Tibial nerve (tissue), 4 donors: ENCODE measurements around the gene SEC63. TPM values are rescaled to one million over a fixed set of nuclear protein-coding genes. Genes with fewer than 3 reads are reported as not detected.
A peak's percentile ranks its signal among the peaks of the same experiment; 100 is the strongest.
"Not testable (repeated sequence)": the region's sequence is repeated elsewhere in the genome, so short reads cannot be mapped to it uniquely, and the experiment has no call there.

Experiments used
- DNase-seq, 2 donors: peaks; one replicate each; pipeline ENCODE4 v3.0.0-alpha.2; 2019; ENCODE audit warnings: low spot score in 2 of 2
- H3K27ac ChIP-seq, 4 donors: fragments of 200-600 bp; sonication (generic) in 3 of 4; one replicate each; pipeline ENCODE4 v1.5.1; 2017 to 2019; ENCODE audit warnings: mild to moderate bottlenecking in 1 of 4
- H3K27me3 ChIP-seq, 2 donors: fragments of 200-600 bp; sonication (generic) in 1 of 2; one replicate each; pipeline versions ENCODE4 v1.5.1 to v1.6.0; 2017 to 2019
- H3K36me3 ChIP-seq, 3 donors: fragments of 200-600 bp; sonication (generic); one replicate each; pipeline ENCODE4 v1.5.1; 2018 to 2019
- H3K4me1 ChIP-seq, 4 donors: fragments of 200-600 bp; sonication (generic) in 3 of 4; one replicate each; pipeline ENCODE4 v1.5.1; 2017 to 2019
- H3K4me3 ChIP-seq, 4 donors: fragments of 200-600 bp; sonication (generic) in 3 of 4; one replicate each; pipeline ENCODE4 v1.5.1; 2017 to 2019; ENCODE audit warnings: mild to moderate bottlenecking in 1 of 4, moderate library complexity in 1 of 4
- H3K9me3 ChIP-seq, 4 donors: fragments of 200-600 bp; sonication (generic) in 3 of 4; one replicate each; pipeline ENCODE4 v1.5.1; 2017 to 2019
- CTCF ChIP-seq, 5 experiments: fragments of 200-600 bp in 3 of 5; fragments of 450-650 bp in 2 of 5; sonication (generic) in 3 of 5; IDR thresholded peaks; one replicate each; pipeline ENCODE4 v1.5.1; 2016 to 2019; ENCODE audit warnings: antibody characterized with exemption in 5 of 5, mild to moderate bottlenecking in 3 of 5, moderate library complexity in 2 of 5
- EP300 ChIP-seq, 2 donors: sonication (generic); formaldehyde crosslinking; IDR thresholded peaks; one replicate each; pipeline ENCODE4 v1.6.1; 2017; ENCODE audit warnings: antibody characterized with exemption in 2 of 2, mild to moderate bottlenecking in 1 of 2
- POLR2A ChIP-seq, 2 donors: fragments of 450-650 bp; IDR thresholded peaks; one replicate each; pipeline ENCODE4 v1.6.1; 2017; ENCODE audit warnings: antibody characterized with exemption in 2 of 2, mild to moderate bottlenecking in 2 of 2, moderate library complexity in 2 of 2
- WGBS, 2 donors: methylation state at CpG; one replicate each; pipeline ENCODE4 v1.1.5; 2018; 5-methylcytosine and 5-hydroxymethylcytosine counted together
- total RNA-seq, 4 donors: library from RNA; depleted of rRNA; stranded (reverse); fragments of >200 nt; gene quantifications; one replicate each; pipeline ENCODE4 v1.1.0, GENCODE V29; 2016

SEC63 gene
- total RNA-seq, 4 donors from 2014 or later = 32.6 to 84.0 (median 44.5) TPM

- H3K27ac ChIP-seq = peak overlapping the region in 2 of 4 donors; percentile 4 to 50
- TF ChIP-seq POLR2A (IDR thresholded peaks at IDR 0.05) (no peak), EP300 (IDR thresholded peaks at IDR 0.05) (no peak), CTCF (IDR thresholded peaks at IDR 0.05) (no peak)
- 80 to 92% methylated on average over 7 of the region's 7 CpGs for WGBS, 2 donors
Observed at GRCh38 chr6:108001696-108002231, 43.8 kb upstream of the SEC63 start.

GRCh38 chr6:108000259-108000658 lies 42.3 kb upstream of the SEC63 start:
- not testable (repeated sequence) for H3K27ac ChIP-seq, H3K27me3 ChIP-seq, H3K36me3 ChIP-seq, H3K4me1 ChIP-seq, H3K9me3 ChIP-seq, DNase-seq, H3K4me3 ChIP-seq
- WGBS, 2 donors = 95 to 96% methylated on average over 5 of the region's 5 CpGs

More at GRCh38 chr6:108001696-108002231, 43.8 kb upstream of the SEC63 start:
- no peaks in the 10 kb centered on the region for H3K9me3 ChIP-seq
- no peak overlapping the region for H3K4me3 ChIP-seq
- no peaks in the 10 kb centered on the region for H3K36me3 ChIP-seq
- peaks cover 0 to 5% (median 0%) of the 10 kb centered on the region in 4 donors for H3K4me1 ChIP-seq
- DNase-seq = no peak
- H3K27me3 ChIP-seq = no peaks in the 10 kb centered on the region

- Histone ChIP-seq H3K36me3 (no peaks in the 10 kb centered on the region), H3K27ac (no peak overlapping the region), H3K4me1 (peaks cover 0 to 5% (median 0%) of the 10 kb centered on the region in 4 donors), H3K4me3 (no peak overlapping the region), H3K9me3 (no peaks in the 10 kb centered on the region), H3K27me3 (no peaks in the 10 kb centered on the region)
- DNase-seq = no peak
- TF ChIP-seq CTCF (IDR thresholded peaks at IDR 0.05) (no peak), EP300 (IDR thresholded peaks at IDR 0.05) (no peak), POLR2A (IDR thresholded peaks at IDR 0.05) (no peak)
Observed at GRCh38 chr6:107999341-107999740, 41.3 kb upstream of the SEC63 start.

GRCh38 chr6:107991772-107992550 lies 34.0 kb upstream of the SEC63 start:
- Histone ChIP-seq H3K9me3 (no peaks in the 10 kb centered on the region), H3K4me1 (no peaks in the 10 kb centered on the region), H3K27me3 (no peaks in the 10 kb centered on the region), H3K27ac (no peak overlapping the region), H3K36me3 (no peaks in the 10 kb centered on the region), H3K4me3 (no peak overlapping the region)
- no peak for DNase-seq
- 75 to 79% methylated on average over 9 of the region's 9 CpGs for WGBS, 2 donors
- no peak for TF ChIP-seq POLR2A (IDR thresholded peaks at IDR 0.05)
- no peak for TF ChIP-seq EP300 (IDR thresholded peaks at IDR 0.05)
- TF ChIP-seq CTCF (IDR thresholded peaks at IDR 0.05) = no peak

GRCh38 chr6:107991061-107991460 lies 33.1 kb upstream of the SEC63 start:
- DNase-seq = no peak
- Histone ChIP-seq H3K27me3 (no peaks in the 10 kb centered on the region), H3K4me3 (no peak overlapping the region), H3K9me3 (no peaks in the 10 kb centered on the region), H3K4me1 (no peaks in the 10 kb centered on the region), H3K36me3 (no peaks in the 10 kb centered on the region), H3K27ac (no peak overlapping the region)
- TF ChIP-seq CTCF (IDR thresholded peaks at IDR 0.05) (no peak), EP300 (IDR thresholded peaks at IDR 0.05) (no peak), POLR2A (IDR thresholded peaks at IDR 0.05) (no peak)
- 84 to 86% methylated on average over 4 of the region's 4 CpGs for WGBS, 2 donors

GRCh38 chr6:107990587-107990986 lies 32.6 kb upstream of the SEC63 start:
- not testable (repeated sequence) for H3K4me1 ChIP-seq, H3K27me3 ChIP-seq, H3K27ac ChIP-seq, H3K9me3 ChIP-seq, H3K36me3 ChIP-seq, H3K4me3 ChIP-seq, DNase-seq
- WGBS, 2 donors = 62 to 63% methylated on average over 8 of the region's 8 CpGs
